M059J (cell line): ENCODE measurements around the gene FABP7. TPM values are rescaled to one million over a fixed set of nuclear protein-coding genes. Genes with fewer than 3 reads are reported as not detected.

Experiments used
- DNase-seq: peaks from one replicate; pipeline ENCODE4 v3.0.0-alpha.2; 2012; ENCODE audit warnings: low read depth
- total RNA-seq: library from RNA; depleted of rRNA; stranded (reverse); fragments of >200 nt; shearing (Covaris generic); gene quantifications from 2 replicates; pipeline ENCODE4 v1.2.3, GENCODE V29; 2014

Gene FABP7
- total RNA-seq, 1 experiment from 2014 or later: not detected

GRCh38 chr6:122758927-122759334 is 20.6 kb upstream of the FABP7 start:
- no peak for DNase-seq

GRCh38 chr6:122760330-122760729 is 19.2 kb upstream of the FABP7 start:
- DNase-seq: no peak

- no peak for DNase-seq
These were observed 13.3 kb upstream of the FABP7 start for GRCh38 chr6:122766256-122766655.

GRCh38 chr6:122770835-122771601 is 8.5 kb upstream of the FABP7 start:
- no peak for DNase-seq

GRCh38 chr6:122772724-122773415 is 6.6 kb upstream of the FABP7 start:
- DNase-seq: no peak

GRCh38 chr6:122775975-122776374 is 3.5 kb upstream of the FABP7 start:
- no peak for DNase-seq

- DNase-seq: no peak
These were observed 1.2 kb upstream of the FABP7 start for GRCh38 chr6:122778302-122778701.

GRCh38 chr6:122778985-122779661 is 393 bp upstream of the FABP7 start:
- peak; percentile 12 for DNase-seq

GRCh38 chr6:122780114-122780513 is 598 bp downstream of the FABP7 start:
- DNase-seq: no peak

GRCh38 chr6:122781716-122782115 is 2.2 kb downstream of the FABP7 start:
- no peak for DNase-seq

- DNase-seq: no peak
These were observed 3.9 kb downstream of the FABP7 start for GRCh38 chr6:122783401-122783800.

- DNase-seq: no peak
These were observed 6.4 kb downstream of the FABP7 start for GRCh38 chr6:122785891-122786290.

- DNase-seq: no peak
These were observed 8.2 kb downstream of the FABP7 start for GRCh38 chr6:122787721-122788120.

GRCh38 chr6:122788208-122788607 is 8.7 kb downstream of the FABP7 start:
- no peak for DNase-seq

- no peak for DNase-seq
These were observed 9.2 kb downstream of the FABP7 start for GRCh38 chr6:122788663-122789181.

GRCh38 chr6:122789182-122790027 is 9.9 kb downstream of the FABP7 start, which contains the start of gene SMPDL3A:
Gene SMPDL3A (plus strand): TSS chr6:122789258. CDS start chr6:122789347, 89 bp downstream.
- DNase-seq: peak; percentile 77

GRCh38 chr6:122790028-122790422 is 10.5 kb downstream of the FABP7 start:
- DNase-seq: no peak

- peak; percentile 46 for DNase-seq
These were observed 11.2 kb downstream of the FABP7 start for GRCh38 chr6:122790423-122791309.

- no peak for DNase-seq
These were observed 11.8 kb downstream of the FABP7 start for GRCh38 chr6:122791310-122791679.

- no peak for DNase-seq
These were observed 13.2 kb downstream of the FABP7 start for GRCh38 chr6:122792766-122793165.
